Globus pallidus (tissue), 1 donor: Measurements from ENCODE around the gene ROBO1.

ENCODE experiments used
- DNase-seq: peaks from one replicate; pipeline ENCODE4 v3.0.0-alpha.2; 2015; ENCODE audit warnings: low spot score

Gene ROBO1

DNA sequence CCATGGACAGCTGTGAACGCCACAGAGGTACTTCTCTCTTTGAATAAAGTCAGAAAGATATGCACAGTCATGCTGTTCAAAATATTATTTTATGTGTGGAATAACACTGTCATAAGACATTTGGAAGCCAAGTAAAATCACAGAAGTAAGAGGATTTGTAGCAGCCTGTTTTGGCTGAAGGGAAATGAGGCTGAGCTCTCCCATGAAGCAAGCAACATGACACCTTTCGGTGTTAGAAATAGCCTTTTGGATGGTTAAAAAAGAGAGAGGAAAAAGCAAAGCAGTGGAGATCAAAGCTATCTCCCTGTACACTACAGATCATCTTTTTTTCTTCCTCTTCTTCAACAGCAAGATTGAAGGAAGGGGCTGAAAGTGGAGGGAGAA lies 755.3 kb downstream of the ROBO1 start:
- no peak for DNase-seq

DNA sequence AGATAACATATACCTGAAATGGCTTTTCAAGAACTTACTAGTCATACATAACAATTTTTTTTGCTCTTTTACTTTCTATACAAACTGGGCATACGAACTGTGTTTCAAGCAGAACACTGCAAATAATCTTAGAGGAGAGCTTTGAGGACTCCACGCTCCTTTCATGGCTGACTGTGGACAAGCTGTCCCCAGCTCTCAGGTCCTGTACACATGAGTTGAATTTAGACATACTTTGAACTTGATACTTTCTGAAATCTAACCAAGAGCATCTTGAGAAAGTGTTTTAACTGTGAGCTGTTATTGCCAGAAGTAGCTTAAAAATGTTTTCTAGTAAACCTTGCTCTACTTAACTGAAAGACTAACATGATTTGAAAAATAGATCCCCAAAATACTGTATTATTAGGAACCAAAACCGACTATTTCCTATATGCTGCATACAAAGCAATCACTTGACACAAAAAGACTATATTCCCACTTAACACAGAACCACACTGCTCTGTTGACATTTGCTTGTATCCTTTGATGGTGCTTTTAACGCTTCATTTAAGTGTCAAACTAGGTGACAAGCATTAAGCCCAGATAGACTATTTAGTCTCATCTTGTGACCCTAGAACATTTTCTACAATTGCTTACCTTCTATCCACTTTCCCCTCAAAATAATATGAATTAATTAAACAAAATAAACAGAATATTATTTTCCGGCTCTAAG lies 755.8 kb downstream of the ROBO1 start:
- no peak for DNase-seq

DNA sequence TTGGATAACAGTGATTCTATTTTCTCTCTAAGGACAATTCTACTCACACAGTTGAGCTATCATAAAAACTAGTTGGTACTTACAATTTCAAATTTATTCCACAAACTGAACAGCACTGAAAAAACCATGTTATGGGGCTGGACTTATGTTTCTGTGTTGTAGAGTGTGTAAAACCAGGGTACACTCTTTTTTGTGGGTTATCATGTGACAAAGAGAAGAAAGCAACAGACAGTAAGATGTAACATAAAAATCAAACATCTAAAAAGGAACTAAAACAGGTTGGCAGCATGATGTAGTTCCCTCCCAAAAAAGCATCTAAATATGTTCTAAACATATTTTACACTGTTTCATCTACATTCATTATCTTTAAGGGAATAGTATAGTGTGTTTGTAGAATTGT lies 757.9 kb downstream of the ROBO1 start:
- DNase-seq, result no peak

DNA sequence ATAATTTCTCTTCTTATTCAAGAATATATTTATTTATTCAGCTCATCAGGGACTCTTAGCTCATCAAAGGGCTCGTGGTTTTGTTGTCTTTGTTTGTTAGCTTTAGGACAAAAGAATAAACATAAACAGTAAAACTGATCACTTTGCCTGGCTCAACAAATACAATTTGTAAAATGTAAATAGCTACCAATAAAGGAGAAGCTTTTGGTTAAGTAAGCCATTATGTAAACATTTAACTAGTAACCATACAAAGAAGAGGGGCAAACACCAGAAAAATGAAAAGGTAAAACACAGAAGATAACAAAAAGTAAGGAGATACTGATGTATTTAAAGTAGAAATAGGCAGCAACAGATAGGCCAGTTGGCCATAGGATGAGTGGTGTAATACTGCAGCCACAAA lies 761.7 kb downstream of the ROBO1 start:
- no peak for DNase-seq

DNA sequence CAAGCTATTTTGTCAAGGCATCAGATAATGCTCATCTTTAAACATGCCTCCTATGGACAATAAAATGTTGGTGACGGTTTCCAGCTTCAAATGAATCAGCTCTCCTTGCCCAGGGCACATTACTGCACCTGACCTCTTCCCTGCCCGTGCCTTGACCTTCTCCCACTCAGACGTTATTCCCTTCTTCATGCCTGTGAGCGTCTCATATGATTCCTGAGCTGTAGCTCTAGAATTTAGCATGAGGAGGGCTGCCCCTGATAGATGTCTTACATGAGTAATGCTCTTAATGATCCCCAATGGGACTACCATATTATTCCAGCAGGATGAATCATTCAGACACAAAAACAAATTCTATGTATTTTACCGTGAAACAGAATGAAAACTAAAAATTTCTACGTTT lies 762.7 kb downstream of the ROBO1 start:
- no peak for DNase-seq

DNA sequence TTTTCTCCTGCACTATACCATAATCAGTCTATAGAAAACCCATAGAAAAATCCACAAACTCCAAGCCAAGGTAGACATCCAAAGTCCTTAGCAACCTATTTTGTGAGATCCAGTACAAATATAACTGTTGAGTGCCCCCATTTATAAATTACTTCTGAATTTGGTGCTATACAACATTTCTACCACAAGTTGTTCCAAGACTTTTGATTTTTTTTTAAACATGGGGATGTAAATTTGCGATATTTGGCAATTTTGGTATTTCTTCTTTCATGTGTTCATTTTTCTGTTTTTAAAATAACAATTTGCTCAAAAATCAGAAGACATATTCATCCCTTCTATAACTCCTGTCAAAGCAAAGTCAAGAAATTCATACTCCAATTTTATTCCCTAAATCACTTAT lies 763.8 kb downstream of the ROBO1 start:
- DNase-seq, result no peak

DNA sequence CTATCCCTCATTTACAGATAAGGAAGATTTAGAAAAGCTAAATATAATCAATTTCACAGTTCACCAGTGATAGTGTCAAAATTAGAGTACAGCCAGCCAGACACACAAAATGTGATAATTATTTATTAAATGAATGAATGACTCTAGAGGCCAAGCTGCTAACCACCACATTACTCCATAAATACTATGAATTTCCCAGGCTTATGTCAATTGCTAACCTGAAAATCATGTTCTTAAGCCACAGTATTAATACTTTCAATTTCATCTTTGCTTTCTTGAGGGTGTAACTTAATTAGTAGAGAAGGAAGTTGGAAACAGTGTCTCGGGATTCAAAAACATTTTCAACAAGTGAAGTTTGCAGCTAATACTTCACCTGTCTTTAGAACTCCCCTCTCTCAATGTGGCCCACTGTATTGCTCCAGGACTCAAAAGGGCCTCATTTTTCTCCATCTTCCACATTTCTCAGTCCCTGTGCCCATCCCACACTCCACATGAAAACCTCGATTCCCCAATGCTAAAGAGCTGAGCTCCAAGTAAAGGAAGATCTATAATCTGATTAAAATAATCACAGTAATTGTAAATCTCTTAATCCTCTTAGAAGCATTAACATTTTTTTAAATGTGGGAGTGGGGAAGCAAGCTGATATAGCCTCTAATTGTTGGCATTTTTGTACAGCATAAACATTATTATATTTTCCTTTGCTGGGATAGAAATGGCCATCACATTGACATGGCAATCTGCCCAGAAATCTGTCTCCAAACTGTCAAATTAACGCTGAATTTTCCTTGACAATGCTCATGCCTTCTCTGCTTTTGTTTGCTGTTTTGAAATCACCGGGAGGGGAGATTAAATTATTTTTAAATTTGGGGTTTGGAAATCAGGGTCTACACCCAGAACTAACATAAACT lies 765.1 kb downstream of the ROBO1 start:
- no peak for DNase-seq

DNA sequence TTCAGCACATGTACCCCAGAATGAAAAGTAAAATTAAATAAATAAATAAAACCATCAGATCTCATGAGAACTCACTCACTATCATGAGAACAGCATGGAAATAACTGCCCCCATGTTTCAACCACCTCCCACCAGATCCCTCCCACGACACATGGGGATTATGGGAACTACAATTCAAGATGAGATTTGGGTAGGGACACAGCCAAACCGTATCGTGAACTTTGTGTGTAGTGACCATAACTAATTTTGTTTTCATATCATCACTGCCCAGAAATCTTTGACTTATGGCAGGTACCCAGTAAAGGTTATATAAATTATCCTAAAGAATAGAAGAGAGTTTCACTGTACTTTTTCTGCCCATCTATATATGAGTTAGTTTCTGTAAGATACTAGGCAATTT lies 766.5 kb downstream of the ROBO1 start:
- DNase-seq, result no peak

DNA sequence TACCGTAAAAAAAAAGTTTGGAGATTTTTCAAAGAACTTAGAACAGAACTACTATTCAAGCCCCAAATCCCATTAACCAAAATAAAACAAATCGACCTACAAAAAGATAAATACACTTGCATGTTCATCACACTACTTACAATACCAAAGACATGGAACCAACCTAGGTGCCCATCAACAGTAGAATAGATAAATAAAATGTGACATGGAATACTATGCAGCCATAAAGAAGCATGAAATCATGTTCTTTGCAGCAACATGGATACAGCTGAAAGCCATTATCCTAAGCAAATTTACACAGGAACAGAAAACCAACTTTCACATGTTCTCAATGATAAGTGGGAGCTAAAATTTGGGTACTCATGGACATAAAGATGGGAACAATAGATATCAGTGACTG lies 768.7 kb downstream of the ROBO1 start:
- no peak for DNase-seq

DNA sequence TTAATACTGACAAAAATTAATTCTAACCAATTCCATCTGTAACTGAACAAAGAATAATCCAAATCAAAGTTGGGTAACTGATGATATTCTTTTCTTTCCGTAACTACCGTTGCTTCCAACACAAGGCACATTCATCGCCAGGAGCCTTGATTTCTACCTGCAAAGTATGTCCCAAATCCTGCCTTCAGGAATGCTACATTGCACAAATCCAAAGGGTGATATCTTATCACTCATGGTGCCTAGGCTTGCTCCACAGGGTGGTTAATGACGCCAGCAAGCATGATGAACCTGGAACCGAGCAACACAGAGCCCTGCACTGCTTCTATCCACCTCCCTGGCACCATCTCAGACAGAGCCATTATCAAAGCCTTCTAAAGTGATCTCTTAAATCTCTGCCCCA lies 772.7 kb downstream of the ROBO1 start:
- no peak for DNase-seq

DNA sequence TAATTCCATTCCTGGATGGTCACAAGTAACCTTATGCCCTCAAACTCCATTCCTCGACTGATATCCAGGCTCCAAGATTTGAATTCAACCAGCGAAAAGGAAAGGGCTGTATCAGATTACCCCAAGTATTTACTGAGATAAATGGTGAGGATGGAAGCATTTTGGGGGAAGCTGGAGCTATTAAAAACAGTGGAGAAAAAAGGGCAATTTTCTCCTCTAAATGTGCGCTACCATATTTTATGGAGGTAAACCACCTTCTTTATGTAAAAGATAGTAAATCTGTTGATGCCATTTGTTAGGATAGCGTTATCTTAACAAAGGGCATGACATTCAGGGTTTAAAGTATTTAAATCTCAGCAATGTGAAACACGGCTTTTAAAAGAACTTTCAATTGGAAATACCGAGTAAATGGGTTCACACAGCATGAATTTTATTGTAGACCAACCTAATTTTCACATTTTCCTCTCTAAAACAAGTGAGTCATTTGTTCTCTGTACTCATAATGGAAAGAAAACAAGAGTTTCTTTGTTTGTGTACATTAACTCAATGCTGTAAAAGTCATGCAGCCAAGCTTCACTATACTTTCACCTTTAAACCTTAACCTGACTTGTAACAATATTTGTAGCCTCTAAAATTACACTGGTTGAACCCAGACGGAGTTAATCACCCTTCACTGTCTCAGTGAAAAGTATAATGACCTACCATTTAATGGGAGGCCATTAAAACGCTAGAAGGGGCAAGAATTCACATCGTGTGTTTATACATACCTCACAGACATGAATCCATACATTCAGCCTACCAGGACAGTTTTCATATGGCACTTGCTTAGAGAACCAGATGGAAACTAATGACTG lies 773.4 kb downstream of the ROBO1 start:
- DNase-seq, result no peak

DNA sequence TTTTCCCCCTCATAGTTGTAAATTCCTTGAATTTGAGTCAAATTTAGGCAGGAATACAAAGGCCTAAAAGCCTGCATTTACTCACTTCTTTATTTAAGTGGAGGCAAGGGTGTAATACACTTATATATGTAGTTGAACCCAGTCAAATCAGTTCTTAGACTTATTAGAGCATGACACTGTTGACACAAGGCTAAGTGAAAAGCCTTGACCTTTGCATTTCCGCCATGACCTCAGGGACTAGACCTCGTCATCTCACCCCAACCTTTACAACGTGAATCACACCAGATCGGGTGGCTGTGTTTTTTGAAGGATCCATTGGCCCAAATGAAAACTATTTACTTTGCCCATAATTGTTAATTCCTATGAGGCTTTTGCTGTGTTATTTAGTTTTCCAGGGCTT lies 774.4 kb downstream of the ROBO1 start:
- DNase-seq, result no peak

DNA sequence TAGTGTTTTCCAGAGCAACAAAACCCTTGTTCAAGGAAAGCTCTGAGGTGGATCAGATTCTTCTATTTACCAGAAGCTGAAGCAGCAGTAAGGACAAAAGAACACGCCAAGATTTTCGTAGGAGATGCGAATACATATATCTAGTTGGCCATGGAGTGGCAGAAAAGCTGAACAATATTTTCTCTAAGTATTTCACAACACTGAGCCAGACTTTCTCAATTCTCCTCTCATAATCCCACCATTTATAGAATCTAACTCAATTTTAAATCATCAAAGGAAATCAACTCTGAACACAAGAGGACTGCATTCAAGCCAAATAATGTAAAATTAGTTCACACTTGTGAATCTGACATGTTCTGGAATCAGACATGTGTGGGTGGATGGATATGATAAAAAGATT lies 775.0 kb downstream of the ROBO1 start:
- DNase-seq, result no peak

DNA sequence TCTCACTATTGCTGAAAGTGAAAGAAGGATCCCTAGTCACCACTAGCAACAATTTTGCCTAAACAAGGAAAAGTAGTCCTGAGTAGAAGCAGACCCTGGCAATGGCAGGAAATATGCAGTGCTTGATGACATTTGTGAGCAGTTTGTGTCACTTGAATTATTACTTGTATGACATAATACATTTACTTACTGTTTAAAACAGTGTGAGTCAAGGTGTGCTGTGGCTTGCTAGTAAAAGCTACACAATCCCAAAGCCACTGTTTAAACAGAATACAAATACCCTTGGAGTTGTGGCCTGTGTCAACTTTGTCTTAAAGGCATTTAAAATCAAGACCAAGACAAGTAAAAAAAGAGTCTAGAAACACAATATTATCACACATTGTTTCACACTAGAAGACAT lies 775.4 kb downstream of the ROBO1 start:
- DNase-seq, result no peak

DNA sequence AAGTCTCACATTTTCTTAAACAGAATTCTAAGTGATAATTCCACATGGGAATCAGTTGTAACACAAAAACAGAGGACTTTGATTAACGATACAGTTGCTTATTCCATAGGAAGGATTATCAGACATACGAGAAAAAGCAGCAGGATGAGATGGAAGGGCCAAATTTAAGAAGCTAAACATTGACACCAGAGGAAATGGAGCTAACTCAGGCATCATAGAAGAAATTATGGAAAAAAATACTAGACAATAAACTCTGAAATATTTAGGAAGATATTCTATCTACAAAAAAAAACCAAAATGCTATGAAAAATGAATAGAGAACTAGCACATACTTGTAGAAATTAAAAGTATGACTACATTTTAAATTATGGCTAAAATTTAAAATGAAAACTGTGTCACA lies 776.1 kb downstream of the ROBO1 start:
- no peak for DNase-seq

DNA sequence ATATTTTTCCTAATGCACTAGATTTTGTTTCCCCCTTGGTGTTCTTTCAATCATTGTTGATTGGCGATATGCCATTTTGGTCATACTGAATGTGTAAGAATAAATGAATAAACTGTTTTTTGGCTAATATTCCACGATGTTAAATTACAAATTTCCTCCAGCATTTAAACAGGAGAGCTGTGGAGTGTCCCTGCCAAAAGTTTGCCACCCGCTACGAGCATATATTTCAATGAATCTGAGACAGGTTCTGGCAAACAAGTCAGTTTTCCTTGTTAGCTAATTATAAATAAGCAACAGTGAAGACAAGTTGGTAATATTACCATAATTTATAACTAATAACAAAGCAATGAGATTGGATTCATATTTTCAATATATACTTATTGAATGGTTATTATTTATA lies 777.6 kb downstream of the ROBO1 start:
- no peak for DNase-seq

DNA sequence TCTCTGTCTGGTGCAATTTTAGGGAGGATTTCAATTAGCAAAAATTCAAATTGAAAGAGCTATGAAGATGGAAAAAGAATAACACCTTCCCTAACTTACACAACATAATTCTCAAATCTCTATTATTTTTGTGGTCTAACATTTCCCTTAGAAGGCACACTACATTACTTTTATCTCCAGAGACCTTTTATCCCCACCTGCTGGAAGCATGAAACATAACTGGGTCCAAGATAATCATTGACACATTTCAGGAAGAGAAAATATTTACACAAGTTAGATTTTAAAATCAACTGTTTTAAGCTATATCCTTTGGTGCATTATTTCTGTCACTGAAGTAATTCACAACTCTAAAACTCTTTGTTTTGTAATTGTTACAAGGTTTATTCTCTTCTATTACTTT lies 779.5 kb downstream of the ROBO1 start:
- no peak for DNase-seq

DNA sequence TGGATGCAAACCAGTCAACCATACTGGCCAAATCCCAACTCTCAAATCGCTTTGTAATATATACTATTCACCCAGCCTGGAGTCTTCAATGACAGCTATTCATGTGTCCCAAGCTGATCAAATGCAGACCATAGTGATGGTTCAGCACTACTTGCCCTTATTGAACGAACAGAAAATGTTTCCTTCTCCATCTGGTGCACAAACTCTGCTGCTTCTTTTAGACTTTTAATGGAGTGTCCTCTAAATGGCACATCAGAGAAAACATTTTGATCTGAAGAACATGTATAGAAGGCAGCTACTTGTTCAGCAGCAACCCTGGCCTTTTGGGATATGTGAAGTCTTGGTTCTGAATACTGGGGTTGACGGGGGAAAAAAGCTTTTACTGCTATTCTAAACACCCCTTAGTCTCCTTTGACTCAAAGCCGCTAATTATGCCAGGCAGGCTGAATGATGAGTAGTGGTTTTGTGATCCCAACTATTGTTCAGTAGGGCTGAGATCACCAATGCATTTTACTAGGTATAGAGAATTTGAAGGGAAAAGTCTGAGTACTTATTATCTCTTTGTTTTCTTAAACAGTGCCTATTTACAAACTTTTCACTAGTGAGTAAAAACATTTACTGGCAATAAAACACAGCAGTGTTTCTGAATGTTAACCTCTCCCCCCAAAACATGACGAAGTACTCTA lies 781.2 kb downstream of the ROBO1 start:
- DNase-seq, result no peak

DNA sequence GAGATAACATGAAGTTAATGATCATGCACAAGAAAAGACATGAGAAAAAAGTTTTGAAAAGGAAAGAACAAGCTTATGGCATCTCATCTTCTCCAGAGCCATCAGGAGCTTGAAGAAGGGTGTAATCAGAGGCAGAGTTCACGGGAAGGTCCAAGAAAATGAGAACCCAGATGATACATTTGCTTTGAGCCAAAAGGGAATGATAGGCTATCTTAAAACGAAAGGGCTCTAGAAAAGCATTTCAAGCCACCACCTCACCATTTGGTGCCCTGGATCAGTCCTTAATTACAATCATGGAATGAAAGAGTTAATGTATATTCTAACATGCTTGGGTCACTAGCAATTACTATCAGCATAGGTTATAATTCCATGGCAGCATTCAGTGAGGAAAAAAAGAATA lies 781.8 kb downstream of the ROBO1 start:
- DNase-seq, result no peak

DNA sequence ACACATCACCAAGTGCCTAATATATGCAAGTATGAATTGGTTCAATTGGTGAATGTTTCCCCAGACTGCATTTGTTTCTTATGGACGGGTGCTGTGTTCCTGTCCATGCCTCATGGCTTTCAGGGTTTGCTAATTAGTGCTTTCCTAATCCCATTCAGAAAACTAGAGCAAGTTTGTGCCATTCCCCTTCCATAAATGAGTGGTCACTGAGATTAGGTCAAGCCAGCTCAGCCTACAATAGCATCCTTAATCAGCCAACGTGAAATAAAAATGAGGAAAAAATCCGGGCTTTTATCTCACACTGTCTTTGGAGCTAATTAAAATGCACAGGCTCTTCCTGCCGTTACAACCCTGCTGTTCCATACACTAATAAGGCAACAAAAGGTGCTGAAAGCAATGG lies 788.8 kb downstream of the ROBO1 start:
- DNase-seq, result no peak

DNA sequence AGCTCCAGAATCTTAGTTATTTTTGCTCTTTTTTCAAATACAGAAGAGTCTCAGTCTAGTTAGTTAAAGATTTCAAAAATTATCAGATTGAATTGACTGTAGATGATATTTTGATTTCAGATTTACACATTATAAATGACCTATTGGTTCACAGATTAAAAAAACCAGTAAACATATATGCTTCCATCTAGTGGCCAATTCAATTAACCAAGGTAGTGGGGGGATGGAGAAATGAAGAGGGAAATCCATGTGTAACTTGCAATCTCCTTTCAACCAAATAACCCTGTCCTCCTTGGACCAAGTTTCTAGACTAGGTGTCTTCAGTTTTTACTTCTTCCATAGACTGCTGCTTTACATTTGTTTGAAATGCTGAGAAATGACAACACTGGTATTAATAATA lies 789.8 kb downstream of the ROBO1 start:
- DNase-seq, result no peak

DNA sequence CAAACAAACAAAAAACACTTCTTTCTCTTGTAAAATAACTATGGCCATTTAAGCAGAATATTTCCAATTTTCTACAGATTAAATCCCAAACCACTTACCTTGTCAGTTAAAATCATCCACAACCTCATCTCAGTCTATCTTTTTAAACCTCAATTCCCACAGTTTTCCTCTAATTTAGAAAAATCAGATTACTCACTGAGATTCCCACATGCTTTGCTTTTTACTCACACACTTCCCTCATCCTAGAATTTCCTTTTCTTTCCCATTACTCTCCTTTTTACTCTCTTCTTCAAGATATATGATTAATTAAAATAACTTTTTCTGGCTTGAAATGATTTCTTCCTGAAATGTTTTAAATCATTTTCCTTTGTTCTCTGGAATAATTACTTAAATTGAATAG lies 790.7 kb downstream of the ROBO1 start:
- DNase-seq, result no peak
